Mucosa of descending colon (tissue), 3 donors: ENCODE results near the gene OCEL1. TPM values are rescaled to one million over a fixed set of nuclear protein-coding genes. Genes with fewer than 3 reads are reported as not detected.

Source experiments
- ATAC-seq: fragments of 200-7000 bp; cut with Tn5 transposase; one replicate; pipeline ENCODE4 v1.9.1; 2020; ENCODE audit warnings: mild to moderate bottlenecking, moderate library complexity
- DNase-seq, 3 donors: peaks; one replicate each; pipeline ENCODE4 v3.0.0-alpha.2; 2020
- H3K36me3 ChIP-seq: fragments of 200-600 bp; one replicate; pipeline ENCODE4 v1.8.0; 2021; ENCODE audit warnings: low read depth, mild to moderate bottlenecking
- H3K4me1 ChIP-seq: fragments of 200-600 bp; one replicate; pipeline ENCODE4 v1.8.0; 2021; ENCODE audit warnings: low read depth, mild to moderate bottlenecking
- H3K4me3 ChIP-seq: fragments of 200-600 bp; one replicate; pipeline ENCODE4 v1.8.0; 2021; ENCODE audit warnings: mild to moderate bottlenecking
- H3K9me3 ChIP-seq: fragments of 200-600 bp; one replicate; pipeline ENCODE4 v1.8.0; 2021; ENCODE audit warnings: mild to moderate bottlenecking
- intact Hi-C, 2 donors: fragments of 100-400 bp; cut with DNase I in 1 of 2; cut with micrococcal nuclease in 1 of 2; formaldehyde crosslinking; loops; one replicate each; pipeline versions ENCODE4 v1.11.0 to v1.11.1; 2022; cut with DNase I, micrococcal nuclease
- total RNA-seq, 3 donors: library from RNA; stranded (reverse); fragmentation: NEBNext Ultra II Directional in 2 of 3; extraction: Animal tissue kit (Norgen Biotek cat#: 25700) in 2 of 3; gene quantifications; one replicate each; pipeline versions ENCODE4 v1.2.1 to v1.2.4, GENCODE V29; 2021 to 2023
- TF ChIP-seq, protein P1 (sequence below): fragments of 200-600 bp; IDR thresholded peaks from one replicate; pipeline ENCODE4 v1.8.0; 2022; ENCODE audit warnings: antibody characterized with exemption, mild to moderate bottlenecking
- donor health status: DM: no; HTN: no; CAD: no; lungs with moderate emphysema.
- donor health status: DM: no; HTN: no; CAD: no.
- donor health status: DM: no; HTN: yes; CAD: no.

OCEL1 gene
- total RNA-seq, 3 donors from 2014 or later: 38.1 to 105 (median 58.4) TPM

DNA sequence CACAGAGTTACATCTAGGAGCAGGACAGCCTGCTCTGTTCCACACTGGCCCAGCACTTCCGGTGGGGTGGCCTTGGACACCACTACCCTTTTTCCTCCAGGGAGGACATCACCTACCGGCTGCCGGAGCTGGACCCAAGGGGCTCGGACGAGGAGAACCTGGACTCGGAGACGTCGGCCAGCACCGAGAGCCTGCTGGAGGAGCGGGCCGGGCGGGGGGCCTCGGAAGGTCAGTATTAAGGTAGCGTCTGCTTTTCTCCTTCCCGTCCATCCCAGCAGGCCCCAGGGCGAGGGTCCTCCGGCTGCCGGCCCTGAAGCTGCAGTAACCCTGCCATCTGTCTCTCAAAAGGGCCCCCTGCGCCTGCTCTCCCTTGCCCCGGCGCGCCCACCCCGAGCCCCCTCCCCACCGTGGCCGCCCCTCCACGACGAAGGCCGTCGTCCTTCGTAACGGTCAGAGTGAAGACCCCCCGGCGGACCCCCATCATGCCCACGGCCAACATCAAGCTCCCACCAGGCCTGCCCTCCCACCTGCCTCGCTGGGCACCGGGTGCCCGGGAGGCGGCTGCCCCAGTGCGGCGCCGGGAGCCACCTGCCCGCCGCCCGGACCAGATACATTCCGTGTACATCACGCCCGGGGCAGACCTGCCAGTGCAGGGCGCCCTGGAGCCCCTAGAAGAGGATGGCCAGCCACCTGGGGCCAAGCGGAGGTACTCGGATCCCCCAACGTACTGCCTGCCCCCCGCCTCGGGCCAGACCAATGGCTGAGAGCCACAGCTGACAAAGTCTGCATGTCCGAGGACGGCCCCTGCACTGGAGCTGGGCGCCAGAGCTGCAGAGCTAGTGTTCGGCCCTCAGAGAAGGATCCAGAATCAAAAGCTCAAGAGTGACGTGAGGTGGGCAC, 14.2 kb upstream of the OCEL1 start:
- Histone ChIP-seq H3K9me3 (no peaks in the 10 kb centered on the region), H3K36me3 (no peaks in the 10 kb centered on the region), H3K4me1 (no peaks in the 10 kb centered on the region), H3K4me3 (no peak overlapping the region)
- DNase-seq: no peak
- TF ChIP-seq, protein P1, sequence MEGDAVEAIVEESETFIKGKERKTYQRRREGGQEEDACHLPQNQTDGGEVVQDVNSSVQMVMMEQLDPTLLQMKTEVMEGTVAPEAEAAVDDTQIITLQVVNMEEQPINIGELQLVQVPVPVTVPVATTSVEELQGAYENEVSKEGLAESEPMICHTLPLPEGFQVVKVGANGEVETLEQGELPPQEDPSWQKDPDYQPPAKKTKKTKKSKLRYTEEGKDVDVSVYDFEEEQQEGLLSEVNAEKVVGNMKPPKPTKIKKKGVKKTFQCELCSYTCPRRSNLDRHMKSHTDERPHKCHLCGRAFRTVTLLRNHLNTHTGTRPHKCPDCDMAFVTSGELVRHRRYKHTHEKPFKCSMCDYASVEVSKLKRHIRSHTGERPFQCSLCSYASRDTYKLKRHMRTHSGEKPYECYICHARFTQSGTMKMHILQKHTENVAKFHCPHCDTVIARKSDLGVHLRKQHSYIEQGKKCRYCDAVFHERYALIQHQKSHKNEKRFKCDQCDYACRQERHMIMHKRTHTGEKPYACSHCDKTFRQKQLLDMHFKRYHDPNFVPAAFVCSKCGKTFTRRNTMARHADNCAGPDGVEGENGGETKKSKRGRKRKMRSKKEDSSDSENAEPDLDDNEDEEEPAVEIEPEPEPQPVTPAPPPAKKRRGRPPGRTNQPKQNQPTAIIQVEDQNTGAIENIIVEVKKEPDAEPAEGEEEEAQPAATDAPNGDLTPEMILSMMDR: no peak
- ATAC-seq: no peak
- intact Hi-C loops: no loop called here

DNA sequence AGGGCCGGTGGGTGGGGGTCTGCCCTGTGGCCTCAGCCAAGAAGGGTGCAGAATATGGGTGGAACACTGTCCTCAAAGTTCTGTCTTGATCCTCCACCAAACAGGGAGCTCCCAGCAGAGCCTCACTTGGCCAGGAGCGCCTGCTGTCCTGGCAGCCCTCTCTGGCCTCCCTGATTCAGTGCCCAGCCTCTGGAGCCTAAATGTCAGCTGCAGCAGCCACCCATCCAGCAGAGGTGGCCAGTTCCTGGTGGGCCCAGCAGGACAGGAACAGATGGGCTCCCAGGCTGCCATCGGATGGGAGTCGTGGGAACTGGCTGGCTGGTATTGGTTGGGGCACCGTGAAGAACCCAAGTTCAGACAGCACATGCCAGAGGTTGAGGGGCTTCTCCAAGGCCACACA, 12.7 kb upstream of the OCEL1 start:
- no peak for ATAC-seq

DNA sequence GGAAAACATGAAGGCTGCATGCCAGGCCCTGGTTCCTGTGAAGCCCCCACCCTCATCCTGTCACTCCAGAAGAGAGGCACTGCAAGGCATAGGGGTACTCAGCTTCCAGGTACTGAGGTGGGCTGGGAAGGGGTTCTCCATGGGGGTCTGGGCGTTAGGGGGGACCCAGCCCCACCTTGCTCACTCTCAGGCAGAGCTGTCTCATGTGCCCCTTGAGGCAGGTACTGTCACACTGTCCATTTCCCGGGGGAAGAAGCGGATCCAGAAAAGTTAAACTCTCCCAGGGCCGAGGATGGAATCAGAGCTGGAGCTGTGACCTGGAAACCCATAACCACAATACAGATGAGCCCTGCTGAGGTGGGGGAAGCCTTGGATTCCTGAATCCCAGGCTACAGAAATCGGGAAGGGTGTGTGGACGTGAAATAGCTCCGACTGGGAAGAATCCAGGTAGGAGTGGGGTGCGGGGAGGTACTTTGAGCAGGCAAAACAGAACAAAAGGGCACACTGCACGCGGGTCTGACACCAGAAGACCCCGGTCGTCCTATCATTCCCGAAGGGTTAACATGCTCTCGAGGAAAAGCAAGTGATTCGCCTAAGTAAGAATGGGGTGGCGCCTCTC, 11.4 kb upstream of the OCEL1 start:
- DNase-seq (peak in 1 of 3 donors; percentile 26), ATAC-seq (no peak)
- H3K4me1 ChIP-seq: no peaks in the 10 kb centered on the region
- no peaks in the 10 kb centered on the region for H3K36me3 ChIP-seq
- H3K9me3 ChIP-seq: no peaks in the 10 kb centered on the region
- TF ChIP-seq, protein P1: no peak
- intact Hi-C loops: no loop called here
- peak overlapping the region; percentile 27 for H3K4me3 ChIP-seq

More for the DNA sequence above, 12.7 kb upstream of the OCEL1 start:
- Histone ChIP-seq H3K9me3 (no peaks in the 10 kb centered on the region), H3K4me3 (no peak overlapping the region), H3K36me3 (no peaks in the 10 kb centered on the region), H3K4me1 (no peaks in the 10 kb centered on the region)
- intact Hi-C loops: no loop called here
- no peak for DNase-seq
- TF ChIP-seq, protein P1: no peak

- Histone ChIP-seq H3K9me3 (no peaks in the 10 kb centered on the region), H3K36me3 (no peaks in the 10 kb centered on the region), H3K4me1 (no peaks in the 10 kb centered on the region), H3K4me3 (peak within 1 kb of the TSS; percentile 27)
- TF ChIP-seq, protein P1: no peak
- intact Hi-C loops: no loop called here
- DNase-seq (peak; percentile 92 to 94 (median 94)), ATAC-seq (peak; percentile 96)
These were observed 10.7 kb upstream of the OCEL1 start, which contains the start of gene USE1 for GRCh38 chr19:17215127-17215971. TSS of gene USE1 (plus strand) at chr19:17215357. CDS start at chr19:17215406, 49 bp downstream.

DNA sequence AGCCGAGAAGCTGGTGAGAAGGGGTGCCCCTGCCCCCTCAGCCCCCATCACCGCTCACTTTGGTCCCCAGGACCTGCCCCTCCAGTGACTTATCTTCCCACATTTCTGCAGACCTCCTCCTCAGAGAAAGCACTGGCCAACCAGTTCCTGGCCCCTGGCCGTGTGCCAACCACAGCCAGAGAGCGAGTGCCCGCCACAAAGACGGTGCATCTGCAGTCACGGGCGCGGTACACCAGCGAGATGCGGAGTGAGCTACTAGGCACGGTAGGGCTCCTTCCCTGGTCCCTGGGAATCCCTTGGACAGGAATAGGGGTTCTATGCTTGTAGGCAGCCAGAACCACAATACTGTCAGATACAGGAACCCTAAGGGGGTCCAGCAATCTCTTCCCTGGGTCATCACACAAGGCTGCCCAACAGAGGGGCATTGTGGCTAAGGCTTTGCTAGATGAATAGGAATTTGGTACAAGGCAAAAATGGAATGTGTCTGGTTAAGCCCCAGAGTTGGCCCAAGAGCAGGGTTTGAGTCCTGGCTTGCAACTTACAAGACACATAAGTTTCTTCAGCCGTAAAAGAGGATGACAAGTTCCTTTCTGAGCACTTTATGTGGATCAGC, 9.9 kb upstream of the OCEL1 start:
- TF ChIP-seq, protein P1: no peak
- ATAC-seq: no peak
- no peaks in the 10 kb centered on the region for H3K9me3 ChIP-seq
- intact Hi-C loops: no loop called here
- DNase-seq: peak in 1 of 3 donors; percentile 31
- no peaks in the 10 kb centered on the region for H3K36me3 ChIP-seq
- H3K4me1 ChIP-seq: no peaks in the 10 kb centered on the region
- no peak overlapping the region for H3K4me3 ChIP-seq
